Measurements from ENCODE around the gene SLC39A11. TPM values are rescaled to one million over a fixed set of nuclear protein-coding genes. Genes with fewer than 3 reads are reported as not detected.

SLC39A11 gene
- total RNA-seq, 1 experiment from 2014 or later = 56.1 TPM

DNA sequence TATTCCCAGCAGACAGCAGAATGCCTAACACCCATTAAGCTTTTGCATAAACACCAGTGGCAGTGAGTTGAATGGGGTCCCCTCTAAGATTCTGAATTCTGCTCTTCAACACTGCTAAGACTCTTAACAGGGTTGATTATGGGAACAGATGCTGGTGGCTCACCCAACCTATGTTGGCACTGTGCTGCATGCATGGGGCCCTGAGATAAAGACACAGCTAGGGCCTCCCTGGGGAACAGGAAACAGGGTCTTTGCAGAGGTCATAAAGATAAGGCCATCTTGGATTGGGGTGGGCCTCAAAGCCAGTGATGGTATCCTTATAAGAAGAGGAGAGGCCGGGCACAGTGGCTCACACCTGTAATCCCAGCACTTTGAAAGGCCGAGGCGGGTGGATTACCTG is 190.8 kb downstream of the SLC39A11 start:
- Histone ChIP-seq H3K4me1 (ENCODE audit: control insufficient read depth, insufficient read depth, low read length) (no peaks in the 10 kb centered on the region), H3K36me3 (ENCODE audit: control insufficient read depth, insufficient read depth, low read length) (no peaks in the 10 kb centered on the region), H3K9me3 (ENCODE audit: control insufficient read depth, insufficient read depth, low read depth, low read length) (no peaks in the 10 kb centered on the region), H3K27ac (ENCODE audit: low read length) (no peak overlapping the region), H3K27me3 (ENCODE audit: control insufficient read depth, insufficient read depth, low read length) (no peaks in the 10 kb centered on the region), H3K4me3 (ENCODE audit: low read depth in 2 of 2, low read length in 2 of 2) (no peak overlapping the region)
- DNase-seq (ENCODE audit: low read depth, low spot score) (no peak), ATAC-seq (no peak)
- ChIA-PET POLR2A (no interaction called here), CTCF (no interaction called here)
- TF ChIP-seq POLR2AphosphoS5 (IDR thresholded peaks at IDR 0.05; ENCODE audit: low read depth, low read length) (no peak), TCF7L2 (IDR thresholded peaks at IDR 0.05; ENCODE audit: low read depth, low read length) (no peak), REST (IDR thresholded peaks at IDR 0.05; ENCODE audit: insufficient read depth in 1 of 2, low read depth in 2 of 2, low read length in 1 of 2) (no peak), SIN3A (IDR thresholded peaks at IDR 0.05; ENCODE audit: borderline replicate concordance, insufficient read depth, low read depth, low read length) (no peak)
- TF ChIP-seq, protein P1, sequence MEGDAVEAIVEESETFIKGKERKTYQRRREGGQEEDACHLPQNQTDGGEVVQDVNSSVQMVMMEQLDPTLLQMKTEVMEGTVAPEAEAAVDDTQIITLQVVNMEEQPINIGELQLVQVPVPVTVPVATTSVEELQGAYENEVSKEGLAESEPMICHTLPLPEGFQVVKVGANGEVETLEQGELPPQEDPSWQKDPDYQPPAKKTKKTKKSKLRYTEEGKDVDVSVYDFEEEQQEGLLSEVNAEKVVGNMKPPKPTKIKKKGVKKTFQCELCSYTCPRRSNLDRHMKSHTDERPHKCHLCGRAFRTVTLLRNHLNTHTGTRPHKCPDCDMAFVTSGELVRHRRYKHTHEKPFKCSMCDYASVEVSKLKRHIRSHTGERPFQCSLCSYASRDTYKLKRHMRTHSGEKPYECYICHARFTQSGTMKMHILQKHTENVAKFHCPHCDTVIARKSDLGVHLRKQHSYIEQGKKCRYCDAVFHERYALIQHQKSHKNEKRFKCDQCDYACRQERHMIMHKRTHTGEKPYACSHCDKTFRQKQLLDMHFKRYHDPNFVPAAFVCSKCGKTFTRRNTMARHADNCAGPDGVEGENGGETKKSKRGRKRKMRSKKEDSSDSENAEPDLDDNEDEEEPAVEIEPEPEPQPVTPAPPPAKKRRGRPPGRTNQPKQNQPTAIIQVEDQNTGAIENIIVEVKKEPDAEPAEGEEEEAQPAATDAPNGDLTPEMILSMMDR (IDR thresholded peaks at IDR 0.05) = no peak
- no TSS peak for BruUV-seq (replicated peaks)
- intact Hi-C loops (cut with micrococcal nuclease; ENCODE audit: unreplicated experiment) (no loop called here), in situ Hi-C loops (cut with HindIII; ENCODE audit: low pct_unique_long_range_greater_than_20kb, low sequenced_read_pairs) (no loop called here)

DNA sequence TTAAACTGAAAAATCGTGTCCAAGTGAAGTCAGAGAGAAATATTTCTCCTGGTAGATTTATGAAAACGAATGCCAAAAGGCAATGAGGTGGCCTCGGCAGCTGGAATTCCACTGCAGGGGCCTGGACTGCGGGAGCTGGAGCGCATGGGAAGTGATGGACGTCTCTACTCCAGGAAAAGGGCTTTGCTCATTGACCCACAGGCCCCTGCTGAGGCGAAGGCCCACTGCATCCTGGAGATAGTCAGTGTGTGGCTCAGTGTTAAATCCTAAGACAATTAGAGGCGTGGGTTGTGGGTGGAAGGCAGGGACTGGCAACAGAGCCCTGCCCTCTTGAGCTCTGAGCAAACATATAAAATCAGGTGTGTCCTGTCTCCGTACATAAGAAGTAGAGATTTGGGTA is 191.4 kb downstream of the SLC39A11 start:
- ChIA-PET CTCF (no interaction called here), POLR2A (no interaction called here)
- in situ Hi-C loops (cut with HindIII; ENCODE audit: low pct_unique_long_range_greater_than_20kb, low sequenced_read_pairs) (no loop called here), intact Hi-C loops (cut with micrococcal nuclease; ENCODE audit: unreplicated experiment) (no loop called here)
- no peak for DNase-seq (ENCODE audit: low read depth, low spot score)
- H3K36me3 ChIP-seq (ENCODE audit: control insufficient read depth, insufficient read depth, low read length) = no peaks in the 10 kb centered on the region
- no peaks in the 10 kb centered on the region for H3K4me1 ChIP-seq (ENCODE audit: control insufficient read depth, insufficient read depth, low read length)
- no peak overlapping the region for H3K4me3 ChIP-seq (ENCODE audit: low read depth in 2 of 2, low read length in 2 of 2)
- BruUV-seq (replicated peaks) = no TSS peak
- no peaks in the 10 kb centered on the region for H3K9me3 ChIP-seq (ENCODE audit: control insufficient read depth, insufficient read depth, low read depth, low read length)
- H3K27ac ChIP-seq (ENCODE audit: low read length) = no peak overlapping the region
- TF ChIP-seq TCF7L2 (IDR thresholded peaks at IDR 0.05; ENCODE audit: low read depth, low read length) (no peak), POLR2AphosphoS5 (IDR thresholded peaks at IDR 0.05; ENCODE audit: low read depth, low read length) (no peak), REST (IDR thresholded peaks at IDR 0.05; ENCODE audit: insufficient read depth in 1 of 2, low read depth in 2 of 2, low read length in 1 of 2) (no peak), SIN3A (IDR thresholded peaks at IDR 0.05; ENCODE audit: borderline replicate concordance, insufficient read depth, low read depth, low read length) (no peak)
- TF ChIP-seq, protein P1 (IDR thresholded peaks at IDR 0.05) = no peak
- ATAC-seq = 0 out of 2 replicates have a peak, but pooled peaks have one; percentile 37
- H3K27me3 ChIP-seq (ENCODE audit: control insufficient read depth, insufficient read depth, low read length) = no peaks in the 10 kb centered on the region

All from Panc1 (cell line).